MCF 10A (cell line): ENCODE measurements around the gene PITX3. TPM values are rescaled to one million over a fixed set of nuclear protein-coding genes. Genes with fewer than 3 reads are reported as not detected.

Experiments
- BruUV-seq: library from RNA; stranded (reverse); fragments of 400-500 nt; replicated peaks from 2 replicates; lab custom pipeline; 2021; lab: Mats Ljungman, UMichigan
- CTCF ChIA-PET: fragments of 300-600 bp; sonication (Branson Sonifier 250); formaldehyde crosslinking; extraction: SDS; loops from one replicate; lab custom pipeline; 2021; ENCODE audit warnings: antibody characterized with exemption, inconsistent platforms; lab: Yijun Ruan, JAX
- POLR2A ChIA-PET: fragments of 300-600, 350-650 bp; sonication (Branson Sonifier 250); formaldehyde crosslinking; extraction: SDS; loops from one replicate; lab custom pipeline; 2020; ENCODE audit warnings: antibody characterized with exemption, inconsistent platforms; lab: Yijun Ruan, JAX
- DNase-seq: peaks from one replicate; pipeline ENCODE4 v3.0.0-alpha.2; 2018; ENCODE audit not compliant: unreplicated experiment
- H3K27ac Mint-ChIP-seq: one replicate; pipeline ENCODE4 v1.8.0; 2022; ENCODE audit warnings: mild to moderate bottlenecking, low read depth, mixed read lengths; ENCODE audit not compliant: unreplicated experiment
- H3K27me3 Mint-ChIP-seq: one replicate; pipeline ENCODE4 v1.8.0; 2022; ENCODE audit warnings: mixed read lengths; ENCODE audit not compliant: insufficient read depth, unreplicated experiment
- H3K36me3 Mint-ChIP-seq: one replicate; pipeline ENCODE4 v1.8.0; 2022; ENCODE audit warnings: mild to moderate bottlenecking, moderate library complexity, mixed read lengths; ENCODE audit not compliant: insufficient read depth, unreplicated experiment
- H3K4me1 Mint-ChIP-seq: one replicate; pipeline ENCODE4 v1.8.0; 2022; ENCODE audit warnings: mixed read lengths; ENCODE audit not compliant: insufficient read depth, unreplicated experiment
- H3K4me3 Mint-ChIP-seq: one replicate; pipeline ENCODE4 v1.8.0; 2022; ENCODE audit warnings: mild to moderate bottlenecking, moderate library complexity, mixed read lengths; ENCODE audit not compliant: unreplicated experiment
- H3K9me3 Mint-ChIP-seq: one replicate; pipeline ENCODE4 v1.8.0; 2022; ENCODE audit warnings: mixed read lengths; ENCODE audit not compliant: unreplicated experiment
- CTCF ChIP-seq: fragments of 200-600 bp; IDR thresholded peaks from one replicate; pipeline ENCODE4 v1.8.0; 2022; ENCODE audit warnings: antibody characterized with exemption, mild to moderate bottlenecking; ENCODE audit not compliant: unreplicated experiment
- intact Hi-C: fragments of 100-400 bp; cut with micrococcal nuclease; formaldehyde crosslinking; loops from 2 replicates; pipeline ENCODE4 v1.14.1; 2022
- total RNA-seq: library from RNA; stranded (reverse); gene quantifications from 2 replicates; pipeline ENCODE4 v1.2.3, GENCODE V29; 2022

Gene PITX3
- total RNA-seq, 1 experiment from 2014 or later = not detected

DNA sequence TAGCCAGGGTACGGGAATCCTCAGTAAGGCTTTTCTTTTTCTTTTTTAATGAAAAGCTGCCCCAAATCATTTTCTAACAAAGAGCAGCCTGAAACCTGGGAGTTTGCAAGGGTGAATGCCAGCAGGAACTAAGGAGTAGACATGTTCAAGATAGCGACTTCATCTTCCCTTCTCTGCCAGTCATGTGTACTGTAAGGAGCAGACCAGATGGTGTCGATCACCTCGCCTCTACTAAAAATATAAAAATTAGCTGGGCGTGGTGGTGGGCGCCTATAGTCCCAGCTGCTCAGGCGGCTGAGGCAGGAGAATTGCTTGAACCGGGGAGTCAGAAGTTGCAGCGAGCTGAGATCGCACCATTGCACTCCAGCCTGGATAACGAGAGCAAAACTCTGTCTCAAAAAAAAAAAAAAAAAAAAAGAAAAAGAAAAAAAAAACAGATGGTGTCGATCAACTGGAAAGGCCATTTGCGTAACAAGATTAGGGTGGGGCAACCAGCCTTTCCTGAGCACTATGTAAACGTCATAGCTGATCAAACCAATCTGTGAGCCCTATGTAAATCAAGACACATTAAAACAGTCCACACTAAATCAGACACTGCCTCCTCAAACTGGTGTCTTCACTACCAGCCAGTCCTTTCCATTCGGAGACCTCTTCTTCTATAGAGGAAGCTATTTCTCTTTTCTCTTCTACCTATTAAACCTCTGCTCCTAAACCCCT is 55.3 kb downstream of the PITX3 start:
- no peak for DNase-seq
- H3K36me3 Mint-ChIP-seq = no peaks in the 10 kb centered on the region
- CTCF ChIA-PET = interaction anchor here (1.1 to 1.7 kb wide), 3 partner anchors 9 to 41 kb away, joined by 3 to 5 read pairs (median 5); no protein-coding TSS in a partner anchor
- intact Hi-C loops = no loop called here
- no TSS peak for BruUV-seq
- H3K4me3 Mint-ChIP-seq = no peak overlapping the region
- no peaks in the 10 kb centered on the region for H3K27me3 Mint-ChIP-seq
- H3K9me3 Mint-ChIP-seq = peaks cover 25% of the 10 kb centered on the region
- POLR2A ChIA-PET = interaction anchor here (0.8 kb wide), 1 partner anchor 9 kb away, joined by 3 read pairs; no protein-coding TSS in a partner anchor
- no peak overlapping the region for H3K27ac Mint-ChIP-seq
- no peak for TF ChIP-seq CTCF
- no peaks in the 10 kb centered on the region for H3K4me1 Mint-ChIP-seq

DNA sequence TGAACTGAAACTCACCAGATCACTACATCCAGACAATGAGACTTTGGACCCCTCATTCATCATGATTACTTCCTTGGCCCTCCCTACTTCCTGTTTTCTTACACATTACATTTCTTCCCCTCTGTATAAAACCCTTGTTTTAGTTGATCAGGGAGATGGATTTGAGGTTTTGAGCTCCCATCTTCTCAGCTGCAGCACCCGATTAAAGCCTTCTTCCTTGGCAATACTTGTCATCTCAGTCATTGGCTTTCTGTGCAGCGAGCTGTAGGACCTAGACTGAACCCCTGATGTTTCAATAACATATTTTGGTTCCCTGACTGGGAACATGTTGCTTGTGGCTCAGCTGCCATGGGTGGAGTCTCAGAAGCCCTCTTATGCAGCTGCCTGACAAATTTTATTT is 56.0 kb downstream of the PITX3 start:
- BruUV-seq = no TSS peak
- POLR2A ChIA-PET = interaction anchor here (0.8 kb wide), 1 partner anchor 9 kb away, joined by 3 read pairs; no protein-coding TSS in a partner anchor
- Mint-ChIP-seq H3K9me3 (peaks cover 25% of the 10 kb centered on the region), H3K27ac (no peak overlapping the region), H3K4me3 (no peak overlapping the region), H3K4me1 (no peaks in the 10 kb centered on the region), H3K36me3 (no peaks in the 10 kb centered on the region), H3K27me3 (no peaks in the 10 kb centered on the region)
- DNase-seq = no peak
- intact Hi-C loops = no loop called here
- no peak for TF ChIP-seq CTCF
- CTCF ChIA-PET = interaction anchor here (1.6 to 1.7 kb wide), 2 partner anchors 16 to 41 kb away, joined by 5 read pairs; no protein-coding TSS in a partner anchor

DNA sequence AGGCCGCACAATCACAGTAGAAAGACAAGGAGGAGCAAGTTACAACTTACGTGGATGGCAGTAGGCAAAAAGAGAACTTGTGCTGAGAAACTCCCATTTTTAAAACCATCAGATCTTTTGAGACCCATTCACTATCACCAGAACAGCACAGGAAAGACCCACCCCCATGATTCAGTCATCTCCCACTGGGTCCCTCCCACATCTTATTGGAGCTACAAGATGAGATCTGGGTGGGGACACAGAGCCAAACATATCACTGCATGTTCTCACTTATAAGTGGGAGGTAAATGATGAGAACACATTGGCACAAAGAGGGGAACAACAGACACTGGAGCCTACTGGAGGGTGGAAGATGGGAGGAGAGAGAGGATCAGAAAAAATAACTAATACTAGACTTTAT is 56.7 kb downstream of the PITX3 start:
- H3K9me3 Mint-ChIP-seq = peaks cover 25% of the 10 kb centered on the region
- DNase-seq = no peak
- no peak overlapping the region for H3K27ac Mint-ChIP-seq
- no peaks in the 10 kb centered on the region for H3K27me3 Mint-ChIP-seq
- no peak overlapping the region for H3K4me3 Mint-ChIP-seq
- ChIA-PET POLR2A (no interaction called here), CTCF (interaction anchor here (1.6 kb wide), 1 partner anchor 16 kb away, joined by 5 read pairs; no protein-coding TSS in a partner anchor)
- no peaks in the 10 kb centered on the region for H3K36me3 Mint-ChIP-seq
- intact Hi-C loops = no loop called here
- no peak for TF ChIP-seq CTCF
- no peaks in the 10 kb centered on the region for H3K4me1 Mint-ChIP-seq
- BruUV-seq = no TSS peak

Other genes with a start within 250 kb of the PITX3 start
- gene ARMH3, start 185.3 kb downstream of the PITX3 start, total RNA-seq = 17.6 and 18.9 TPM in 2 replicates
- gene HPS6, start 176.2 kb downstream of the PITX3 start, total RNA-seq = 15.0 and 16.6 TPM in 2 replicates
- 28.9 and 31.7 TPM in 2 replicates for gene LDB1, start 121.1 kb downstream of the PITX3 start, total RNA-seq
- 50.4 and 68.2 TPM in 2 replicates for gene PPRC1, start 108.5 kb downstream of the PITX3 start, total RNA-seq
- gene NOLC1, start 89.1 kb downstream of the PITX3 start, total RNA-seq = 122 and 168 TPM in 2 replicates
- gene ELOVL3, start 15.2 kb downstream of the PITX3 start, total RNA-seq = not detected in 2 replicates
- 50.0 and 50.6 TPM in 2 replicates for gene GBF1, start 4.0 kb upstream of the PITX3 start, total RNA-seq
- 60.9 and 76.2 TPM in 2 replicates for gene NFKB2, start 154.2 kb upstream of the PITX3 start, total RNA-seq
- 0.66 and 0.75 TPM in 2 replicates for gene PSD, start 177.3 kb upstream of the PITX3 start, total RNA-seq
- gene FBXL15, start 179.3 kb upstream of the PITX3 start, total RNA-seq = 11.1 and 11.3 TPM in 2 replicates
- 55.0 and 64.5 TPM in 2 replicates for gene CUEDC2, start 191.1 kb upstream of the PITX3 start, total RNA-seq
- 0.49 and 0.63 TPM in 2 replicates for gene C10orf95, start 210.0 kb upstream of the PITX3 start, total RNA-seq